Fibroblast of lung (primary cell): ENCODE results near the gene COL18A1.

ENCODE experiments used
- CTCF ChIP-seq, 2 donors: IDR thresholded peaks in 1 of 2; conservative IDR thresholded peaks in 1 of 2; 1 replicate in 1 of 2; 2 replicates in 1 of 2; pipeline ENCODE4 v1.5.1; 2011 to 2012; ENCODE audit warnings: low read length in 2 of 2, control low read depth in 1 of 2, inconsistent platforms in 1 of 2, low read depth in 1 of 2, mild to moderate bottlenecking in 1 of 2
- EZH2 ChIP-seq: IDR thresholded peaks from 2 replicates; pipeline ENCODE4 v1.5.1; 2012; ENCODE audit warnings: low read length, control low read depth, mild to moderate bottlenecking; ENCODE audit errors: missing control alignments

- no peak for TF ChIP-seq CTCF (conservative IDR thresholded peaks at IDR 0.05 in 1 of 2, IDR thresholded peaks at IDR 0.05 in 1 of 2; ENCODE audit: low read depth in 1 of 2, low read length in 2 of 2)
- no peak for TF ChIP-seq EZH2
These were observed 141.9 kb downstream of the COL18A1 start for GRCh38 chr21:45546636-45547544.
